ENCODE measurements around the gene MTFR1L. TPM values are rescaled to one million over a fixed set of nuclear protein-coding genes. Genes with fewer than 3 reads are reported as not detected.

The MTFR1L gene
- total and polyA plus RNA-seq, 9 of the 15 experiments (the other 6 are each of a cell fraction or from before 2014, with no cell fraction given) = 41.4 to 98.5 (median 53.7) TPM

- TF ChIP-seq ZNF584 (CRISPR knock-in tag; IDR thresholded peaks at IDR 0.05; ENCODE audit: low read depth) (0 out of 2 replicates have a peak, but pooled peaks have one; percentile 57), BACH1 (tag; IDR thresholded peaks at IDR 0.05) (0 out of 2 replicates have a peak, but pooled peaks have one; percentile 15), CEBPB (tag; IDR thresholded peaks at IDR 0.05) (peak; percentile 57), SMAD1 (IDR thresholded peaks at IDR 0.05; ENCODE audit: low read depth, low read length, partially characterized antibody) (no peak), ZNF316 (IDR thresholded peaks at IDR 0.05) (peak; percentile 73; the same call in 1 of the 2 replicates), MAFK (IDR thresholded peaks at IDR 0.05; ENCODE audit: low read length) (peak; percentile 42; the same call in 1 of the 2 replicates), DPF2 (IDR thresholded peaks at IDR 0.05) (0 out of 2 replicates have a peak, but pooled peaks have one; percentile 28), TAF9B (IDR thresholded peaks at IDR 0.05; ENCODE audit: partially characterized antibody) (no peak), ADNP (tag; IDR thresholded peaks at IDR 0.05) (peak; percentile 33; the same call in 1 of the 2 replicates), HMGN3 (IDR thresholded peaks at IDR 0.05; ENCODE audit: borderline replicate concordance, extremely low read depth, insufficient read length, low read depth, low read length) (no peak), SMAD4 (CRISPR knock-in tag; conservative IDR thresholded peaks at IDR 0.05) (0 out of 2 replicates have a peak, but pooled peaks have one; percentile 7), SRF (CRISPR knock-in tag; IDR thresholded peaks at IDR 0.05) (0 out of 4 replicates have a peak, but pooled peaks of 1 of the 2 experiments have one; percentile 8), C11orf30 (IDR thresholded peaks at IDR 0.05; ENCODE audit: low read depth) (peak; percentile 72; the same call in 1 of the 2 replicates)
- TF ChIP-seq, protein P1, sequence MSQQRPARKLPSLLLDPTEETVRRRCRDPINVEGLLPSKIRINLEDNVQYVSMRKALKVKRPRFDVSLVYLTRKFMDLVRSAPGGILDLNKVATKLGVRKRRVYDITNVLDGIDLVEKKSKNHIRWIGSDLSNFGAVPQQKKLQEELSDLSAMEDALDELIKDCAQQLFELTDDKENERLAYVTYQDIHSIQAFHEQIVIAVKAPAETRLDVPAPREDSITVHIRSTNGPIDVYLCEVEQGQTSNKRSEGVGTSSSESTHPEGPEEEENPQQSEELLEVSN (IDR thresholded peaks at IDR 0.05; ENCODE audit: borderline replicate concordance in 1 of 2, extremely low read depth in 1 of 2, insufficient read depth in 1 of 2, insufficient read length in 1 of 2, low read depth in 1 of 2, low read length in 1 of 2, poor library complexity in 1 of 2, severe bottlenecking in 1 of 2) = peak in 1 of 2 experiments; percentile 26
These were observed 39.2 kb upstream of the MTFR1L start (continued) for GRCh38 chr1:25780318-25781129.
